RKO (cell line): ENCODE measurements around the gene PPP1R1B.
"Not testable (repeated sequence)": the region's sequence is repeated elsewhere in the genome, so short reads cannot be mapped to it uniquely, and the experiment has no call there.

Experiments used
- DNase-seq: peaks from one replicate; pipeline ENCODE4 v3.0.0-alpha.2; 2016; ENCODE audit warnings: low spot score

PPP1R1B gene

GRCh38 chr17:39626171-39627046 lies at the start of gene PPP1R1B:
Gene PPP1R1B (plus strand): TSS chr17:39626952. CDS start chr17:39627393, 441 bp downstream.
- no peak for DNase-seq

GRCh38 chr17:39578272-39578671 lies 48.5 kb upstream of the PPP1R1B start:
- DNase-seq, result no peak

DNA sequence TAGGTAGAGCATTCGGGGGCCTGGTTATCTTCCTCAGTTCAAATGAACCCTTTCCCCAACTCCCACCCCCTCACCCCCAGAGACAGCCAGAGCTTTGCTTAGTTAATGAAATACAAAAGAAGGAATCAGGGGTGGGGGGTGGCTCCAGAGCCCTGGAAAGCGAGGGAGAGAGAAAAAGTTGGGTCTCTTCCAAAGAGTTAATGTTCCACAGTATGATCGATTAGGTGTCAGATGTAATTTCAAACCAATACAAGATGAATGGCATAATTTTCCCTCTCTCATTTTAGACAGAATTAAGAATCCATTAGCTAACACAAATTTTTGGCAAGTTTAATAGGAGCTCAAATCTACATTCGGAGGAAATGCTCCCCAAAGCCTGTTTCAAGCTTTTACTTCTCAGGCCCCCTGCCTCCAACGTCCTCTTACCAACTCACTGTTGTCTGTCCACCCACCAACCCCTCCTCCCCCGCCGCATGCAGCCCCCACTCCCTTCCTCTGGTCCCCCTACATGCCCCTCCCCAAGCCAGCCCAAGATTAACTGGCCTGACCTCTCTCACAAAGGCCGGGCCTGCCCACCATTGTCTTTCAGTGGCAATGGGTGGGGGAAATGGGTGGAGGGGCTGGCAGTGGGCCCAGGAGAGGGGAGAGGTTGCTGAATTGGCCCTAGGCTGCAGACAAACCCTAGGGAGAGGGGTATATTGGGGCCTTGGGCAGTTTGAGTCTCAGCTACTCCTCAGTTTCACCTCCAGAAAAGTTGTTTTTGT lies 47.3 kb upstream of the PPP1R1B start:
- no peak for DNase-seq

DNA sequence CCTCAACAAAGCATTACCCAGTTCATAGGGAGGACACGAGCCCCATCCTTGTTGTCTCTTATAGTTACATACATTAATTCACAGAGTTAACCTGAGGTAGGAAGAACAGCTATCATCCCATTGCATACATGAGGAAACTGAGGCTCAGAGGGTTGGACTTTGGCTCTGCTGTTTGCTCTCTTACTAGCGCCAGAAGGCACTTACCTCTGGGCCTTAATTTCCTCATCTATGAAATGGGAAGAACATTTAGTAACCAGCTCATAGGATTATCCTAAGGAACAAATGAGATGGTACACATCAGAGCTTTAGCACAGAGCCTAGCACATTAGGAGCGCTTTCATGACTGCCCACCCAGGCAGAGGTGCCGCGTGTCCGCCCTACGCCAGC lies 46.7 kb upstream of the PPP1R1B start:
- DNase-seq, result no peak

- DNase-seq, result no peak
Measured at GRCh38 chr17:39581071-39581758, 45.5 kb upstream of the PPP1R1B start.

DNA sequence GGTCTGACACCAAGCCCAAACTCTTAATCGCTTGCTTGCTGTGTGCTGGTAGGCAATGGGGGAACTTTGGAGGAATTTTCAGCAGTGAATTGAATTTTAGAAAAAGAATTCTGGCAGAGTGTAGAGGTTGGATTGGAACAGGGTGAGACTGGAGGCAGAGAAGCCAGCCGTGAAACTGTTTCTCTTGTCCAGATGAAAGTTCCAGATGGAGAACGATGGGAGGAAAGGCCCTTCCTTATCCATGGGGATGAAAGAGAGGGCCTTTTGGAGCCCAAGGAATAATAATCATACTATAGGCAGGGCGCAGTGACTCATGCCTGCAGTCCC lies 45.0 kb upstream of the PPP1R1B start:
- no peak for DNase-seq

- DNase-seq, result no peak
Measured at GRCh38 chr17:39582658-39583057, 44.1 kb upstream of the PPP1R1B start.

- not testable (repeated sequence) for DNase-seq
Measured at GRCh38 chr17:39590180-39590579, 36.6 kb upstream of the PPP1R1B start.

DNA sequence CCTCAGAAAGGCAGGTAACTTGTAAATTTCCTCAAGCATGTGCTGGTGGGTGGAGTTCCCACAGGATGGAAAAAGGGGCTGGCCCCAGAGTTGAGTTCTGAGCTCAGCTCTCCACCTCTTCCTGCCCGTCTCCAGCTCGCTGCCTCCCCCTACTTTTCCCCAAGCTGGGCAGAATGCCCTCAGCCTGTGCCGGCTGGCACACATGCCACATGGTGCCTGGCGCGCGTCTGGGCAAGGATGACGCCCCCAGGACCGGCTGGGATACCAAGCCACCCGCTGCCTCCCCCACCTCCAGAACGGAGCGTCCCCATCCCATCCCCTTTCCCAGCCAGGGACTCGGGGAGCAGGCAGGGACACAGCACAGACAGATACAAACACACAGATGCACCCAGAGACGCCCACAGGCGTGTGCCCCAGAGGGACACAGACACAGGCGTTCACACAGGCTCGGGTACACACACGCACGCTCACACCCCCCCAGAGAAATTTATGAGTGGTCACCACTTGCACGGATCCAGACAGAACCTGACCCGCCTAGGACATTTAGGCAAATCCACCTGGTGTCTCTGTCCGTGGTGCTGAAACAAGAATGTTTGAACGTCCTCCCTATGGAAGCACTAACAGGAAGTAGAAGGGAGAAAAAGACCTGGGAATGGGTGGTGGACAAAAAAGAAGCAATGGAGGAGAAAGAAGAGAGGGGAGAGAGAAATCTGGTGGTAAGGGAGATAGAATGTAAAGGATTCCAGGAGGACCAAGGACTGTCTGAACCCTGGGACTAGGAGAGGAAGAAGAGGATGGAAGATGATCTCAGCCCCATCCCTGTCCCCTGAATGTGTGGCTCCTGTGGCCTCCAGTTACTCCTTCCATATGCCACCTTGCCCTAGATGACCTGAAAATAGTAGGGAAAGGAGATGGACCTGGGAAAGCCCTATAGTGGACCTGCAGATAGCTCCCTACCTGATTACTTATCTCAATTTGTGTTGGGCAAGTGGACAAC lies 34.5 kb upstream of the PPP1R1B start:
- DNase-seq, result peak; percentile 56

DNA sequence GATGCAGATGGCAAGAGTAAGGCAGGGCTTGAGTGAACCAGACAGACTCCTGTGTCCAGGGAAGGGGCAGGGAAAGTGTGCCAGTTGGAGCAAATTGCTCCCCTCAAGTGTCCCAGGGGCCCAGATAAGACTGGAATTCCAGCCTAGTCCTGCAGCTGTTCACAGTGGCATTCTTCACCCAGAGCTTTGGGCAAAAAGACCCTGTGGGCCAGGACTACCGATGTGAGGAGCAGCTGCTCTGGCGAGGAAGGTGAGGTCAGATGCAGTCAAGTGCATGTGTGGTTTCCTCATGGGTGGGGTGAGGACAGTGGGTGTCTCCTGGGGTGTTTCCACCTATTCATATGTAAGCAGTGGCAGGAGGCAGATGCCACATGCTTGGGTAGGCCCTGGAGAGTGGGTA lies 33.4 kb upstream of the PPP1R1B start:
- no peak for DNase-seq

DNA sequence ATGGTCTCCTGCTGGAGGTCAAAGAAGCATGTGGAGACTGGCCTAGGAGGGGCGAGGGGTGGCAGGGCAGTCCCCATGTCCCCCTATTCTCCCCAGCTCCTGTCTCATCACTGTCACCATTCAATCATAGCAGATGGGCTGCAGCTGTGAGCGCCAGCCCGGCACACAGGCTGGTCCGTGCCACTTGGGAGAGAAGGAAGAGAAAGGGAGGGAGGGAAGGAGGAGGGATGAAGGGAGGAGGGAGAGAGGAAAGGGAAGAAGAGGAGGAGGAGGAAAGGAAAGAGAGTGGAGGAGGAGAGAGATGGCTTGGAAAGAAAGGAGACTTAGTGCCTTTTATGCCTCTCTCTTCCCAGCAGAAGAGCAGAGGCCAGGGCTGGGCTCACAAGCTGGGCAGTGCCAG lies 31.5 kb upstream of the PPP1R1B start:
- DNase-seq, result no peak

DNA sequence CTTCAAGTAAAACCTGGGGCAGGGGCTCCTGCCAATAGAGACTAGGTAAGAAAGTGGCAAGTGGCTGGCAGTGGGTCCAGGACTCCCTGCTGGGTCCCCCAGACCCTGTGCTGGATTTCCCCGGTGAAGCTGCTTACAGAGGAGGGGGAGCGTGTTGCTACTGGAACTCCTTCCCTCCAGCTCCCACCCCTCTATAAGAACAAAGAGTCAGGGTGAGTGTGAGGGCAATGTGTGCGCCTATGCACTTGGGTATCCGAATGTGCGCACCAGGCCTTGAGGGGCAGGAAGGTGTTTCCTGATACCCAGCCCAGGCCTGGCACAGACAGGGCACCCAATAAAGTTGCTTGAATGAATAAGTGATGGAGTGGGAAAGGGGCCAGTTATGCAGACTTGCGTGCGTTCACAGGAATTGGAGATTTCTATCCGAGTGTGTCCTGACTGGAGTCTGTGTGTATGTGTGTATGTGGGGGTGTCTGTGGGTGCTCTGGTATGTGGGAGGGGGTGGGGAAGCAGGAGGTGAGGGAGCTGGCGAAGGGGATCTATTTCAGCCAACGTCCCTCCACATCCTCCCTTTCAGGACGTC lies 30.7 kb upstream of the PPP1R1B start:
- no peak for DNase-seq

DNA sequence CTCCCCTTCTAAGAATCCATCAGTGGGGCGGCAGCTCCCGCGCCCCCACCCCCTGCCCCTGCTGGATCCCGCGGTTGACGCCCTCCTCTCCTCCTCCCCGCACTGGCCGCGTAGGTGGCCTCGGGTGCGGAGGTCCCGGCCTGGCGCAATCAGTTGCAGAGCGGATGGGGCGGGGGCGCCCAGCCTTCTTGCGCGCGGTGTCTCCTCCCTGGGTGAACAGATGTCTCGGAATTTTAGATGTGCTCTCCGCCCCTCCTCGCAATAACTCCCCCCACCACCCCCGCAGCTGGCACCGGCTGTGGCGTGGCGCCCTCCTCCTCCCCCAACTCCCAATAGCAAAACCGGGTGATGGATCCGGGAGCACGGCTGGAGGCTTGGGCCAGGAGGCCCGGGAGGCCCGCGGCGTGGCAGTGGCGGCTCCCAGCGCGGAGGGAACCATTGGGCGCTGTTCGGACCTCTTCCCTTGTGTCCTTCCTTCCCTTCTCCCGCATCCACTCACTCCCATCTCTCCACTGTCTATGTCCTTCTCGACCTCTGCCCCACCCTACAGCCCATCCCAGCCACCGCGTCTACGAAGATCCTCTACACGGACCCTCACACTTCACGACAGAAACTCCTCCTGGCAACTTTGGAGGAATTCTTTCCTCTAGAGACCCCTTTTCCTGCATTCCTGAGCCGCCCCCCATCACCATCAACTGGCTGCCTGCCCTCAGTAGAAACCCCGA lies 30.0 kb upstream of the PPP1R1B start:
- no peak for DNase-seq

DNA sequence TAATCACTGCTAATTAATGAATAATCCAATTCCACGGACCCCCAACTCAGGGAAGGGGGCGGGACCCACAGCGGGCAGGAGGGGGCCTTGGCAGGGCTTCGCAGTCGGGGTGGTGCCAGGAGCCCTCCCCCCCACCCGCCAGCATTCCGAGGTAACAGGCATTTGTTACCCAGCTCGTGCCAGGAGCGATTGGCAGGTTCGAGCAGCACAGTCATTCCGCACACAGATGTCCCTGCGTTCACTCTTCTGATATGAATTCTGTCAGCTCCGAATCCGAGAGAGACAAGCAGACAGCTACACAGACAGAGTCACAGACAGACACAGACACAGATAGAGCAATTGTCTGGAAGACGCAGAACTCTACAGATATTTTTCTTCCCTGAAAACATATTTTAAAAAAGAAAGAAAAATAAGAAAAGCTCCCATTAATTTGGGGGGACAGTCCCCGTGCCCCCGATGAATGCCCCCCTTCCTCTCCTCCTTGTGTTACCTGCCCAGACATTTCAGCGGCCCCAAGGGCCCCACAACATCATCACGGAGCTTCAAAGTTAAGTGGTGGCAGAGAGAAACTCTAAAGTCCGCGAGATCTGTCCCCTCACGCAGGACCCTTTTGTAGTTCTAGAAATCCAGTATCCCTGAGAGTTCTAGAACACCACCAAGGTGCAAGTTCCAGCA lies 29.2 kb upstream of the PPP1R1B start:
- DNase-seq, result no peak

GRCh38 chr17:39598047-39598481 lies 28.7 kb upstream of the PPP1R1B start:
- DNase-seq, result no peak

DNA sequence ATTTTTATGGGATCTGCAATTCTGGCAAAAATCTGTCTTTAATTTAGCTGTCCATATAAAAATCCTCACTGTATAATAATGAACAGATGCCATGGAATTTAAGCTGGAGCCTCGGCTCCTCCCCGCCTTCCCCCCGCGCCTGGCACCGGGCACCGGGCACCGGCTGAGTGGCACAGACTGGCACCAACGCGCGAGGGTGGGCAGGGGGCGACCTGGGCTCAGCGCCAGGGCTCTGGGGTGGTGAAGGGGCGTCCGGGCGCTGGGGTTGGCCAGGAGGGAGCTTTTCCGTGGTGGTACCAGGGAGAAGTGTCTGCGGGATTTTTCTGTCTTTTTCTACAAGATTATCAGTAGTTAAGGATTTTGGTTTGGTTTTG lies 28.1 kb upstream of the PPP1R1B start:
- DNase-seq, result no peak

DNA sequence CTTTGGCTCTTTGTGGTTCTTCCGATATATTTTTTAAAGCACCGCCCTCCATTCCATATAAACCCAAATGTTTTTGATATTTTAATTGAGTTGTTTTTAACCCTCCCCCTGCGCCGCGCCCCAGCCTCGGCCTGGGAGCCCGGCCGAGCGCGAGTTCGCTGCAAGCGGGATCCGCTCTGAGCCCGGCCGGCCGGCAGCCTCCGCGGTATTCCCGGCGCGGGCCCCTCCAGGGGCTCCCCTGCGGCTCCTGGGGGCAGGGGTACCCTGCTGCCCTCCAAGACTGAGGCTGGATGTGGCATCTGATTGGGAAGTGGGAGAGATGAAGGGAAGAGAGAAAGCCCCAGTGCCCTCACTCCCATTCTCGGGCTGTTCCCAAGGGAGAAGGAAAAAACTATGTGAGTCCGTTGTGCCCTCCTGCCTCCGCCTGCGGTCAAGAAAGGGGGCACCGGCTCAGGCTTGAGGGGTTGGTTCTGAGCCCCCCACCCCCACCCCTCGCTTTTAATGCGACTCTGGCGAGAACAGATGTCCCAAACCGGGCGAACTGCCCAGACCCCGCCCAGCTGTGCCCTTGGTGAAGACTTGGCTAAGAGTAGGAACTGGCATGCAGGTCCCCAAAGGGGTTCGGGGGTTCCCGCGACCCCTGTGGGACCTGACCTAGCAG lies 27.6 kb upstream of the PPP1R1B start:
- no peak for DNase-seq

GRCh38 chr17:39599665-39600231 lies 27.0 kb upstream of the PPP1R1B start:
- DNase-seq, result no peak
